Cardiac muscle cell (in vitro differentiated cells and primary cell): ENCODE data around the gene ELP2. TPM values are rescaled to one million over a fixed set of nuclear protein-coding genes. Genes with fewer than 3 reads are reported as not detected.

Source experiments
- DNase-seq, 2 donors: peaks; one replicate each; pipeline versions ENCODE4 v3.0.0 to v3.0.0-alpha.2; 2010 to 2017; ENCODE audit warnings: low read depth in 1 of 2, low spot score in 1 of 2
- H3K27ac ChIP-seq: fragments of 200-600 bp; sonication (generic); 2 replicates; pipeline ENCODE4 v1.5.1; 2016
- H3K27me3 ChIP-seq: fragments of 200-600 bp; sonication (generic); 2 replicates; pipeline ENCODE4 v1.6.0; 2016; ENCODE audit warnings: control low read depth
- H3K36me3 ChIP-seq: fragments of 200-600 bp; sonication (generic); 2 replicates; pipeline ENCODE4 v1.5.1; 2016; ENCODE audit warnings: control low read depth
- H3K4me1 ChIP-seq: fragments of 200-600 bp; sonication (generic); 2 replicates; pipeline ENCODE4 v1.8.1; 2017; ENCODE audit warnings: low read depth, mild to moderate bottlenecking, mixed run types
- H3K4me3 ChIP-seq: fragments of 200-600 bp; sonication (generic); 2 replicates; pipeline ENCODE4 v1.5.1; 2016; ENCODE audit warnings: mild to moderate bottlenecking
- H3K9me3 ChIP-seq: fragments of 200-600 bp; sonication (generic); 2 replicates; pipeline ENCODE4 v1.5.1; 2017; ENCODE audit warnings: low read depth, mild to moderate bottlenecking, control low read depth
- CTCF ChIP-seq: IDR thresholded peaks from 2 replicates; pipeline ENCODE4 v1.5.1; 2012; ENCODE audit warnings: low read depth, mild to moderate bottlenecking, low read length
- polyA plus RNA-seq: library from polyadenylated mRNA; unstranded; fragments of >200 nt; fragmentation: Nextera tagmentation; extraction: Ambion mirVana; gene quantifications from 2 replicates; pipeline ENCODE4 v1.2.1, GENCODE V29; 2016
- total RNA-seq: library from RNA; depleted of rRNA; stranded (reverse); fragments of >200 nt; gene quantifications from 2 replicates; pipeline ENCODE4 v1.2.3, GENCODE V29; 2016

Gene ELP2
- total and polyA plus RNA-seq, 2 experiments from 2014 or later: 39.2 to 46.9 TPM

DNA sequence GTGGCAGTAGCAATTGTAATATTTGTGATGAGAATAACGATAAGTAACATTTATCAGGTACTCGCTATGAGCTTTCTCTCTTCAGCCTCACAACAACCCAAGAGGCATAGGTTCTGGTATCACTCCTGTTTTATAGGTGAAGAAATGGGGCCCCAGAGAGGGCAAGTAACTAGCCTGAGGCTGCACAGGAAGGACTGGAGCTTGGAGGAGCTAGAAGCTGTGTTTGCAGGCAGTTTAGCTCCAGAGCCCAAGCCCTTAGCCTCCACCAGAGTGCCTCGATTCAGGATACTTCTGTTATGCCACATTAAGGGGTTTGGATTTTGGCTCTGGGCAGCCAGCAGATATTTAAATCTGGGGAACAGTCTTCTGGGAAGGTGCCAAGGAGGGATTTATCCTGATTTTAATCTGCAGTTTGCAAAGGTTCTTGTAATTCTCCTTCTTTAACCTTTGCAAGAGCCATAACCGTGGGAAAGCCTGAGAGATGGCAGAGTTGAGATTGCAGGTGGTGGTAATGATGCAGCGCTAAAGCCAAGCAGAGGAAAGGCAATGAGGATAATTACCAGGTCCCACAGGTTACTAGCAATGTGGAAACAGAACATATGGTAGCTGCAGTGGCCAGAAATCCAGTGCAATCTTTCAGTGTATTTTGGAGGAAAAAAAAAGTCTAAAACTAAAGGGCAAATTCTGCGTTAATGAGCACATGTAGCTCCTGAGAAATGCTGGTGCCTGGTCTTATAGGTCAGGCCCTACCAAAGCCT, 66.7 kb downstream of the ELP2 start:
- Histone ChIP-seq H3K36me3 (no peaks in the 10 kb centered on the region), H3K27me3 (peaks cover 4% of the 10 kb centered on the region), H3K9me3 (no peaks in the 10 kb centered on the region), H3K27ac (no peak overlapping the region), H3K4me3 (no peak overlapping the region), H3K4me1 (no peaks in the 10 kb centered on the region)
- DNase-seq: no peak
- TF ChIP-seq CTCF: no peak

DNA sequence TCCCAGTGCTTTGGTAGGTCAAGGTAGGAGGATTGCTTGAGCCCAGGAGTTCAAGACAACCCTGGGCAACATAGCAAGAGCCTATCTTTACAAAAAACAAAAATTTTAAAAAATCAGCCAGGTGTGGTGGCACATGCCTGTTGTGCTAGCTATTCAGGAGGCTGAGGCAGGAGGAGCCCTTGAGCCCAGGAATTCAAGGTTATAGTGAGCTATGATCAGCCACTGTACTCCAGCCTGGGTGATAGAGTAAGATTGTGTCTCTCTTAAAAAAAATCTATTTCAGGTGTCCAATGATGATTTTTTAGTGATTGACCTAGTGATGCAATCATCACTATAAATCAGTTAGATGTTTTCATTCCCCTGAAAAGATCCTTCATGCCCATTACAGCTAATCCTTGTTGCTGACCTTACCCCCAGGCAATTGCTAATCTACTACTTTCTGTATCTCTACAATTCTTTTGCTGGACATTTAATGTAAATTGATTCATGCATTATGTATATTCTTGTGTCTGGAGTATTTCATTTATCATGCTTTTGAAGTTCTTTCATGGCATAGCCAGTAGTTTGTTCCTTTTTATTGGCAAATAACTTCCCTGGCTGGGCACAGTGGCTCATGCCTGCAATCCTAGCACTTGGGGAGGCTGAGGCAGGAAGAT, 67.9 kb downstream of the ELP2 start:
- DNase-seq: no peak
- Histone ChIP-seq H3K9me3 (no peaks in the 10 kb centered on the region), H3K27me3 (peaks cover 4% of the 10 kb centered on the region)

GRCh38 chr18:36199691-36200295, 70.1 kb downstream of the ELP2 start:
- TF ChIP-seq CTCF: no peak
- Histone ChIP-seq H3K9me3 (no peaks in the 10 kb centered on the region), H3K27ac (no peak overlapping the region), H3K4me3 (no peak overlapping the region), H3K27me3 (peaks cover 4% of the 10 kb centered on the region), H3K36me3 (no peaks in the 10 kb centered on the region), H3K4me1 (no peaks in the 10 kb centered on the region)
- no peak for DNase-seq

More for the DNA sequence above, 67.9 kb downstream of the ELP2 start:
- no peaks in the 10 kb centered on the region for H3K36me3 ChIP-seq
- H3K4me1 ChIP-seq: no peaks in the 10 kb centered on the region
- no peak overlapping the region for H3K4me3 ChIP-seq
- no peak overlapping the region for H3K27ac ChIP-seq
- TF ChIP-seq CTCF: no peak

DNA sequence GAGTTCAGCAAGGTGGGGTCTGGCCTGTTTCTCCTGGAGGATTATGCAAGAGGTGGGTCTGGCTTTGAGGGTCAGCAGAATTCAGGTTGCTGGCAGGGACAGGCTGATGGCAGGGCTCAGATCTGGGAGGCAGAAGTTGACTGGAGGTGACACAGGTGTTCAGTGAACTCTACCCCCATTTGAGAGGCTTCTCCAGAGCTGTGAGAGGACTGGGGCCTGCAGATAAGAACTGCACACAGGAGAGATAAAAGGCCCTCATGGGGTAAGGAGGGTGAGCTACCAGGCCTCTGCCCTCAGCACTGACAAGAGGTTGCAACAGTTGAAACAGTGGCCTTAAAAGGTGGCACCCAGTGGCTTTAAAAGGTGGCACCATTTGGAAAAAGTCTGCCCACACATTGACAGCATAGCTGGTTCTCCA, 70.7 kb downstream of the ELP2 start:
- DNase-seq: no peak
- H3K4me1 ChIP-seq: no peaks in the 10 kb centered on the region
- H3K4me3 ChIP-seq: no peak overlapping the region
- H3K27ac ChIP-seq: no peak overlapping the region
- peaks cover 4% of the 10 kb centered on the region for H3K27me3 ChIP-seq
- no peaks in the 10 kb centered on the region for H3K36me3 ChIP-seq
- no peak for TF ChIP-seq CTCF
- no peaks in the 10 kb centered on the region for H3K9me3 ChIP-seq

GRCh38 chr18:36201765-36202164, 72.1 kb downstream of the ELP2 start:
- Histone ChIP-seq H3K9me3 (no peaks in the 10 kb centered on the region), H3K4me1 (no peaks in the 10 kb centered on the region), H3K36me3 (no peaks in the 10 kb centered on the region), H3K27me3 (no peaks in the 10 kb centered on the region), H3K27ac (no peak overlapping the region), H3K4me3 (no peak overlapping the region)
- no peak for TF ChIP-seq CTCF
- no peak for DNase-seq
